ENCODE measurements around the gene APBB1IP.

Gene APBB1IP

GRCh38 chr10:26612151-26612915 is 174.2 kb downstream of the APBB1IP start:
- Histone ChIP-seq H3K4me3 (ENCODE audit: insufficient read length, low read depth) (no peak overlapping the region), H3K9me3 (ENCODE audit: insufficient read depth, low read length) (no peaks in the 10 kb centered on the region), H3K27me3 (ENCODE audit: insufficient read depth, insufficient read length) (no peaks in the 10 kb centered on the region), H3K9ac (ENCODE audit: insufficient read length, low read depth) (no peak overlapping the region), H3K4me1 (ENCODE audit: insufficient read depth, insufficient read length) (no peaks in the 10 kb centered on the region), H3K36me3 (ENCODE audit: insufficient read depth, insufficient read length, low read length) (no peaks in the 10 kb centered on the region)
- no peak for DNase-seq (ENCODE audit: low read depth, low spot score)
- no peak for TF ChIP-seq YY1 (IDR thresholded peaks at IDR 0.05; ENCODE audit: insufficient read depth, insufficient read length)
- no peak for TF ChIP-seq SUZ12 (IDR thresholded peaks at IDR 0.05; ENCODE audit: extremely low read depth, insufficient read depth, insufficient read length)
- TF ChIP-seq ZNF274 (IDR thresholded peaks at IDR 0.05; ENCODE audit: low read depth, low read length) = no peak
